ENCODE data around the gene FAM20B.

The FAM20B gene

GRCh38 chr1:179052776-179053175, 27.1 kb downstream of the FAM20B start:
- CTCF ChIA-PET, result no interaction called here
- TF ChIP-seq CTCF (IDR thresholded peaks at IDR 0.05; ENCODE audit: insufficient read depth, low read length, missing control alignments), result no peak
- POLR2A ChIA-PET, result no interaction called here
- DNase-seq (ENCODE audit: low read depth, low spot score), result no peak
- H3K4me3 ChIP-seq (ENCODE audit: low read depth, low read length), result no peak overlapping the region

GRCh38 chr1:179053486-179053885, 27.8 kb downstream of the FAM20B start:
- no peak for DNase-seq (ENCODE audit: low read depth, low spot score)
- H3K4me3 ChIP-seq (ENCODE audit: low read depth, low read length), result no peak overlapping the region
- CTCF ChIA-PET, result no interaction called here
- TF ChIP-seq CTCF (IDR thresholded peaks at IDR 0.05; ENCODE audit: insufficient read depth, low read length, missing control alignments), result no peak
- POLR2A ChIA-PET, result no interaction called here

GRCh38 chr1:179055937-179056336, 30.2 kb downstream of the FAM20B start:
- TF ChIP-seq CTCF (IDR thresholded peaks at IDR 0.05; ENCODE audit: insufficient read depth, low read length, missing control alignments), result no peak
- ChIA-PET CTCF (no interaction called here), POLR2A (no interaction called here)
- no peak for DNase-seq (ENCODE audit: low read depth, low spot score)
- no peak overlapping the region for H3K4me3 ChIP-seq (ENCODE audit: low read depth, low read length)

GRCh38 chr1:179058487-179059483, 33.1 kb downstream of the FAM20B start:
- TF ChIP-seq CTCF (IDR thresholded peaks at IDR 0.05; ENCODE audit: insufficient read depth, low read length, missing control alignments), result no peak
- DNase-seq (ENCODE audit: low read depth, low spot score), result peak; percentile 29
- CTCF ChIA-PET, result interaction anchor here (0.7 to 3.0 kb wide), 6 partner anchors 9 to 526 kb away, joined by 3 to 12 read pairs (median 4); no protein-coding TSS in a partner anchor
- POLR2A ChIA-PET, result interaction anchor here (0.8 to 1.2 kb wide), 4 partner anchors 15 to 518 kb away, joined by 3 read pairs; partner anchors contain the start of gene TOR3A
- no peak overlapping the region for H3K4me3 ChIP-seq (ENCODE audit: low read depth, low read length)

- no peak overlapping the region for H3K4me3 ChIP-seq (ENCODE audit: low read depth, low read length)
- TF ChIP-seq CTCF (IDR thresholded peaks at IDR 0.05; ENCODE audit: insufficient read depth, low read length, missing control alignments), result no peak
- CTCF ChIA-PET, result interaction anchor here (1.2 kb wide), 1 partner anchor 17 kb away, joined by 4 read pairs; no protein-coding TSS in a partner anchor
- POLR2A ChIA-PET, result interaction anchor here (0.6 kb wide), 1 partner anchor 123 kb away, joined by 3 read pairs; no protein-coding TSS in a partner anchor
- no peak for DNase-seq (ENCODE audit: low read depth, low spot score)
These were observed 35.9 kb downstream of the FAM20B start for GRCh38 chr1:179061360-179062282.
